ENCODE measurements around the gene ETV5. TPM values are rescaled to one million over a fixed set of nuclear protein-coding genes. Genes with fewer than 3 reads are reported as not detected.

ETV5 gene
- total RNA-seq, 1 donor from 2014 or later: 5.0 TPM

DNA sequence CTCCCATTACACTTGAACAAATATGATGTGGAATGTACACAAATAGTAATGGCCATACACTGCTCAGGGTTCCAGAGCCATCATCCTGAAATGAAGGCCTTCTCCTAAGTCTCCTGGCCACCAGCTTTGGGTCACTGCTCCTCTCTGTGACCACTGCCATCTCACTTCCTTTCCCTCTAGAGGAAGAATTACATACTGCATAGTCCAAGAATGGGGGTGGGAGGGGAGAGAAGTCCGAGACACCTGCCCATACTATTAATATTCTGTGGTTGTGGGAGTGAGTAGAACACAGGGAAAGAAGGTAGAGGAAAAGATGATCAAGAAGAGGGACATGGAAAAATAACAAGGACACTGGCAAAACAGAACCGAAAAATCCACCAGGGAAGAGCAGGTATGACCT is 20.6 kb downstream of the ETV5 start:
- Histone ChIP-seq H3K4me1 (no peaks in the 10 kb centered on the region), H3K27ac (replicated peaks) (no peak overlapping the region), H3K36me3 (no peaks in the 10 kb centered on the region), H3K9me3 (replicated peaks) (no peaks in the 10 kb centered on the region), H3K4me3 (no peak overlapping the region), H3K27me3 (ENCODE audit: low read depth) (no peaks in the 10 kb centered on the region)
- DNase-seq: no peak
- no peak for TF ChIP-seq CTCF (IDR thresholded peaks at IDR 0.05; ENCODE audit: borderline replicate concordance)
- intact Hi-C loops (cut with micrococcal nuclease): no loop called here

DNA sequence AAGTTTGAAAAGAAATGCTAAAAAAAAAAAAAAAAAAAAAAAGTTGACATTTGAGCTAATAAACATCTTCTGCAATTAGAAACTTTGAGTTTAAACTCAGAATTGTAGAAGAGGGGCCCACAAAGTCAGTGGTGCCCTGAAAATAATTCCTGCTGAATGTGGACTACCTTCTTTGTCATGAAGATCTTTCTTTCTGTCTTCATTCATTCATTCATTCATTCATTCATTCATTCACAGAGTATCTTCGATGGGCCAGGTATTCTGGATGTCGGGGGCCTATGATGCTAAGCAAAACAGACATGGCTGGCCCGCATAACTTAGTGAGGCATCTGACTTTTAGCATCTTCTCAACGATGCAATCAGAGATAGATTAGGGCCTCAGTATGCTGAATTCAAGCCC is 24.6 kb downstream of the ETV5 start:
- no peaks in the 10 kb centered on the region for H3K9me3 ChIP-seq (replicated peaks)
- H3K27ac ChIP-seq (replicated peaks): no peak overlapping the region
- H3K4me1 ChIP-seq: no peaks in the 10 kb centered on the region
- H3K4me3 ChIP-seq: no peak overlapping the region
- intact Hi-C loops (cut with micrococcal nuclease): no loop called here
- DNase-seq: no peak
- H3K36me3 ChIP-seq: peaks cover 9% of the 10 kb centered on the region
- no peak for TF ChIP-seq CTCF (IDR thresholded peaks at IDR 0.05; ENCODE audit: borderline replicate concordance)
- no peaks in the 10 kb centered on the region for H3K27me3 ChIP-seq (ENCODE audit: low read depth)

DNA sequence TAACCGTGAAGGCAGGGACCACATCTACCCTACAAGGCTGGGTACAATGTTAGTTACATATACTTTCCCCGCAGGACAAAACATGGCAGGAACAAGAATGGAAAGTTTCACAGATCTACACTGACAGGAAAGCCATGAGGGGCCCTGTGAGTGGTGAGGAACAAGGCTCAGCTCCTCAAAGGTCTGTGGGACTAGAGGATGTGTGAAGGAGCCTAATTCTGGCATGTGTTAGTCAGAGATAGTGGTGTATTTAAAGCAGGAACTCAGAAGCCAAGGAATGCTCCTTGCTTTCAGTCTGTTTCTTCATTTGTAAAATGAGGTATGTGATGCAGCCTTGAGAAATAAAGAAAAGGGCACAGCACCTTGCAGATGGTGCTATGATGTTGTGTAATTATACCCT is 25.1 kb downstream of the ETV5 start:
- Histone ChIP-seq H3K4me1 (no peaks in the 10 kb centered on the region), H3K27me3 (ENCODE audit: low read depth) (no peaks in the 10 kb centered on the region), H3K4me3 (no peak overlapping the region), H3K27ac (replicated peaks) (no peak overlapping the region), H3K36me3 (peaks cover 14% of the 10 kb centered on the region), H3K9me3 (replicated peaks) (no peaks in the 10 kb centered on the region)
- intact Hi-C loops (cut with micrococcal nuclease): no loop called here
- no peak for DNase-seq
- TF ChIP-seq CTCF (IDR thresholded peaks at IDR 0.05; ENCODE audit: borderline replicate concordance): no peak

GRCh38 chr3:186082150-186082549 is 26.7 kb downstream of the ETV5 start:
- no peak overlapping the region for H3K27ac ChIP-seq (replicated peaks)
- peaks cover 14% of the 10 kb centered on the region for H3K36me3 ChIP-seq
- TF ChIP-seq CTCF (IDR thresholded peaks at IDR 0.05; ENCODE audit: borderline replicate concordance): no peak
- H3K9me3 ChIP-seq (replicated peaks): no peaks in the 10 kb centered on the region
- no peak for DNase-seq
- no peak overlapping the region for H3K4me3 ChIP-seq
- intact Hi-C loops (cut with micrococcal nuclease): no loop called here
- H3K27me3 ChIP-seq (ENCODE audit: low read depth): no peaks in the 10 kb centered on the region
- H3K4me1 ChIP-seq: no peaks in the 10 kb centered on the region

DNA sequence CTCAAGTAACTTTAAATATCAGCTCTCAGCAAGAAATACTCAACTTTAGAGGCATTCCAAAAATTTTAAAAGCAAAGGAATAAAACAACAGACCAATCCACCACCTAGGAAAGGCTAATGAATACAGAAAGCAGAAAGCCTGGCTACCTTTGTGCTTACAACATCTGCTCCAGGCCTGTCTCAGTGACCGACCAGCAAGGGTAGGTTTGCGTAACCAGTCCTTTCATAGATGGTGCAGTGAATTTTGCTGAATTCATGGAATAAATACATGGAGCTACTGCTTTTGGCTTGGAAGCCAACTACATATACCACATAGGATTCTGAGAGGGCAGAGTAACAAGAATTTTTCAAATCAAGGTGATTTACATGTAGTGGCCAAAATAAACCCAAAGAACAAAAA is 27.2 kb downstream of the ETV5 start:
- no peaks in the 10 kb centered on the region for H3K4me1 ChIP-seq
- no peak for TF ChIP-seq CTCF (IDR thresholded peaks at IDR 0.05; ENCODE audit: borderline replicate concordance)
- intact Hi-C loops (cut with micrococcal nuclease): no loop called here
- no peak overlapping the region for H3K27ac ChIP-seq (replicated peaks)
- no peaks in the 10 kb centered on the region for H3K27me3 ChIP-seq (ENCODE audit: low read depth)
- DNase-seq: no peak
- peaks cover 14% of the 10 kb centered on the region for H3K36me3 ChIP-seq
- H3K9me3 ChIP-seq (replicated peaks): no peaks in the 10 kb centered on the region
- H3K4me3 ChIP-seq: no peak overlapping the region

Measured in left ventricle myocardium inferior (tissue), 1 donor.